Measurements from ENCODE around the gene SNX21.

- no peak for TF ChIP-seq CTCF (IDR thresholded peaks at IDR 0.05)
- no peak for TF ChIP-seq EZH2 (IDR thresholded peaks at IDR 0.05; ENCODE audit: borderline replicate concordance, insufficient read depth, low read depth, low read length, poor library complexity, severe bottlenecking)
Measured at GRCh38 chr20:45860560-45861220, 27.1 kb downstream of the SNX21 start.
